22Rv1 (cell line): ENCODE measurements around the gene HCST.

Source experiments
- CTCF ChIP-seq: fragments of 450-650 bp; IDR thresholded peaks from 2 replicates; pipeline ENCODE4 v1.5.1; 2017; ENCODE audit warnings: mild to moderate bottlenecking
- ZFX ChIP-seq: fragments of 450-650 bp; IDR thresholded peaks from 2 replicates; pipeline ENCODE4 v1.6.1; 2017; ENCODE audit warnings: antibody characterized with exemption, borderline replicate concordance

- TF ChIP-seq CTCF (no peak), ZFX (no peak)
Measured at GRCh38 chr19:35879068-35879467, 23.3 kb upstream of the HCST start.
